Stimulated activated CD4-positive, alpha-beta T cell treated with anti-CD3 and anti-CD28 coated beads, Interleukin-15, amount 100 ng/mL, for 24 hours (primary cell): ENCODE results near the gene DLX1.

Source experiments
- DNase-seq: peaks from one replicate; pipeline ENCODE4 v3.0.0-alpha.2; 2020

Gene DLX1

DNA sequence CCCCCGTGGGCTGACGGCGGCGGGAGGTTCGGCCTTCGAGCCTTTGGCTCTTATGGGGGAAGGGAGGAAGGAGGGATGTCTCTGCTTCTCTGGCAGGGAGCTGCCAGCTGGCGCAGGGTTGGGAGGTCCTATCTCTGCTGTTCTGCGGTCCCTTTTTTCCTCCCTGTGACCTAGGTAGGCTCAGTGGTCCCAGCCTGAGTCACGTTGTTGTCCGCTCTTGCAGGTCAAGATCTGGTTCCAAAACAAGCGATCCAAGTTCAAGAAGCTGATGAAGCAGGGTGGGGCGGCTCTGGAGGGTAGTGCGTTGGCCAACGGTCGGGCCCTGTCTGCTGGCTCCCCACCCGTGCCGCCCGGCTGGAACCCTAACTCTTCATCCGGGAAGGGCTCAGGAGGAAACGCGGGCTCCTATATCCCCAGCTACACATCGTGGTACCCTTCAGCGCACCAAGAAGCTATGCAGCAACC lies 2.5 kb downstream of the DLX1 start:
- DNase-seq, result no peak

DNA sequence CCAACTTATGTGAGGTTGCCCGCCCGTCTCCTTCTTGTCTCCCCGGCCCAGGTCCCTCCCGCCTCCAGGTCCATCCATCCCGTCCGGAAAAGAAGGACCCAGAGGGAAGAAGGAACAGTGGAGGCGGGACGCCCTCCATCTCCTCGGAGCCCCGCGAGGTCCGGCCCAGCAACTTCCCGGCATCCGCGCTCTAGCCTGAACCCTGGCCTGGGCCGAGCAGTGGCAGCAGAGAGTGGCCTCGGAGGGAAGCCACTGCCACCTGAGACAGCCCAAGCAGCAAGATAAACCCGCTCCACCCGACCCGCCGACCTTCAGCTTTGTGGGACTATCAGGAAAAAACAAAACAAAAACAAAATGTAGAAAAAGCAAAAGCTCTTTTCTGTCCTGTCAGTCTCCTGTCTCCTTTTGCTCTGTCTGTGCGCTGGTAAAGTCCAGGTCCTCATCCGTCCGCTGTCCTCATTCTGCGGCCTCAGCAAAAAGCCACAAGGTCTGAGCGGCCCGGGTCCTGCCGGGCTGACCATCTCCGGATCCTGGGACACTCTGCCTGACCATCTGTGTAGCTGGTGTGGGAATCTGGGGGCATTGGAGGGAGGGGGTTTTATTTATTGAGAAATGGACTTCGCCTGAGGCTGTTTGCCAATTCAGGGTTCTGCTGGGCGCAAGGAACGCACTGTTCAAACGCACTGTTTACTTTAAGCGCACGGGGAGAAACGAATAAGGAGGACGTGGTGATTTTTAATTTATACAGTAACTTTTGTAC lies 3.1 kb downstream of the DLX1 start:
- DNase-seq, result peak; percentile 12

- no peak for DNase-seq
Measured at GRCh38 chr2:172089005-172089504, 3.7 kb downstream of the DLX1 start.

- DNase-seq, result no peak
Measured at GRCh38 chr2:172089633-172090032, 4.3 kb downstream of the DLX1 start.

DNA sequence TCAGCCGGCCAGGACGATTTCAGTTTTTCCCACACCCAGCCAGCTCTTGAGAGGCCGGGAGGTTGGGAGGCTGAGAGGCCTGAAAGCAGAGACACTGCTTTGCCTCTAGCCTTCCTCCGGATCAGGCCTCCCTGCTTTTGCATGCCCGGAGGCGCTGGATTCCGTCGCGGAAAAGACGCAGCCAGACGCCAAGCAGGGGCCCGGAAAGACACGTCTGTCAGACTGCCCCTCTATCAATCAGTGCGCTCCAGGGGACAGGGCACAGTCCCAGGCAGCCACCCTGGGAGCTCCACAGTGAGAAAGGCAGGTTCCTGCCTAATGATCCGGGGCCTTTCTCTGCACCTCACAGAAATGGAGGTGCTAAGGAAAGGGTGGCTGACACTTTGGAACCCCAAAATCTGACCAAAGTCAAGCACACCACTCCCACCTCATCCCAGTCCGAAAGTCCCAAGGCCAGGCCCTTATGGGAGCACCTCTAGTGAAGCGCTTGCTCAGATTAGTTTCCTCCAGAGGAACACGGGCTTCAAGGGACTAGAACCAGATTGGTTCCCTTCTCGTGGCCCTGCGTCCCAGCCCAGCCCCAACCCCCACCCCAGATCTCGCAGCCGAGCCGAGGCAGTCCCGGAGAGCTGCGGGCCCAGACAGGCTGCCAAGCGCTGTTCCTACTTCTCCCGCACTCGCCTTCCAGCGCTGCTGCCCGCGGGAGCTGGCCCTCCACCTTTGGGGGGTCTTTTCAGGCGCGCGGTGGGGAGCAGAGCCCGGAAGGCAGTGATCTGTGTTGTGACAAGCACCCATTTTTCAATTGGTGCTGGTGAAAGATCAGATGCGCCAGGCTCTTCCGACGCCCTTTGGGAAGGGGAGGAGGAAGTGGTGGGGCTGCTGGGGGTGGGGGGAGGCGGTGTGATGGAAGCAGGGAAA lies 5.0 kb downstream of the DLX1 start:
- DNase-seq, result peak; percentile 12

DNA sequence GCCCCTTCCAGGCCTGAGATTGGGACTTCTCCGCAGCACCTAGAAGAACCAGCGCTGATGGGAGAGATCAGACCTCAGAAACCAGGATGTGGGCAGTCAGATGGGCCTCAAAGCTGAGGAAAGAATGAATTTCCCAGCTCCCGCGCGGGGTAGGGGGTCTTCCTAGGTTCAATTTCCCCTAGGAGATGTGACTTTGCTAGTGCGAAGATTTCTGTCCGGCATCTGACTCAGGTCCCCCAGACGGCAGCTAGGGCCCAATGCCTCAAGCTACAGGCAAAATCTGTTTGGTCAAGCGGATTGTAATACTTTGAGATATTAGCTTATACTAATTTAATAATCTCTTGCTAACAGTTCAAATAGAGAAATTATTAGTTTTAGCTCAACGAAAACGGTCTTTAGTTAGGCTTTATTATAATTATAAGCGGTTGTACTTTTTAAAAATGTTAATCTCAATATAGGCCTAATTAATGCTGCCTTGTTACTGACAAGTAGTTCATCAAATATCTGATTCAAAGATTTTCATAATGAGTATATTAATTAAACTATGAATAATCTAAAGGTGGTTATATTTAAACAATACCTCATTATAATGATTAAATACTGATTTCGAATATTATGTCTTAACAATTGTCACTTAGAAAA lies 5.8 kb downstream of the DLX1 start:
- DNase-seq, result no peak

- no peak for DNase-seq
Measured at GRCh38 chr2:172091761-172092566, 6.7 kb downstream of the DLX1 start.

- no peak for DNase-seq
Measured at GRCh38 chr2:172092716-172093415, 7.6 kb downstream of the DLX1 start.

DNA sequence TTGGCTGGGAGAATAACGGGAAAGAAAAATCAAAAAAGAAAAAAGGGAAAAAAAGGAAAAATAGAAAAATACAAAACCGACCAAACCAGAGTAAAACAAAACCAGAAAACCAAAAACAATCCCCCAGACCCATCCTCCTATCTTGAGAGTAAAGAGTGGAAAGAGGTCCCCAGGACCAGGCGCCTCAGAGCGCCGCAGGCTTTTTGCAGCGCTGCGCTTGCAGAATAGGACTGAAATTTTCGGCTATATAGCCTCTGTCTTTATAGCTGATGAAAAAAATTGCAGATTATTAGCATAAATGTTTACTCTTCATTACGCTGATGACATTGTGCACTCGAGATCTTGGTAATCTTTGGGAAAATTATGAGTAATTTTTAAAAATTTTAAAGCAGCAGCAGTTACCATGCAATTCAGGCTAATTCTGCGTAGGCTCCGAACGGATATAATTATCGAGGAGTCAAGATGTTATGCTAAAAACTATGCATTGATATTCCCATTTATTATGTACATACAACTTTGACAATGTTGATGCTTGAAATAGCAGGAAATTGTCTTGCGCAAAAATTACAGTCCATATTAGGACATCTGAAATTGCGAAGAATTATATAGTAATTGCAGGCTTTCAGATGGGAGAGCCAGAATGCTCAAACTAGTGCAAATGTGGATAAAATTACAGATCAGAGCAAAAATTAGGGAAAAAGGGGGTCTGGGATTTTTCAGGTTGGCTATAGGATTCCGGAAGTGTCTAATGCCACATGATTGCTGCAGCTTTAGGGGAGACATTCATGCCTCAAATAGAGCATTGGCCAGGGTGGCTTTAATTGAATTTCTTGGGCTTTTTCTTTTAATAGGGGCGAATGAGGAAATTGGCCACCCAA lies 8.3 kb downstream of the DLX1 start:
- no peak for DNase-seq

DNA sequence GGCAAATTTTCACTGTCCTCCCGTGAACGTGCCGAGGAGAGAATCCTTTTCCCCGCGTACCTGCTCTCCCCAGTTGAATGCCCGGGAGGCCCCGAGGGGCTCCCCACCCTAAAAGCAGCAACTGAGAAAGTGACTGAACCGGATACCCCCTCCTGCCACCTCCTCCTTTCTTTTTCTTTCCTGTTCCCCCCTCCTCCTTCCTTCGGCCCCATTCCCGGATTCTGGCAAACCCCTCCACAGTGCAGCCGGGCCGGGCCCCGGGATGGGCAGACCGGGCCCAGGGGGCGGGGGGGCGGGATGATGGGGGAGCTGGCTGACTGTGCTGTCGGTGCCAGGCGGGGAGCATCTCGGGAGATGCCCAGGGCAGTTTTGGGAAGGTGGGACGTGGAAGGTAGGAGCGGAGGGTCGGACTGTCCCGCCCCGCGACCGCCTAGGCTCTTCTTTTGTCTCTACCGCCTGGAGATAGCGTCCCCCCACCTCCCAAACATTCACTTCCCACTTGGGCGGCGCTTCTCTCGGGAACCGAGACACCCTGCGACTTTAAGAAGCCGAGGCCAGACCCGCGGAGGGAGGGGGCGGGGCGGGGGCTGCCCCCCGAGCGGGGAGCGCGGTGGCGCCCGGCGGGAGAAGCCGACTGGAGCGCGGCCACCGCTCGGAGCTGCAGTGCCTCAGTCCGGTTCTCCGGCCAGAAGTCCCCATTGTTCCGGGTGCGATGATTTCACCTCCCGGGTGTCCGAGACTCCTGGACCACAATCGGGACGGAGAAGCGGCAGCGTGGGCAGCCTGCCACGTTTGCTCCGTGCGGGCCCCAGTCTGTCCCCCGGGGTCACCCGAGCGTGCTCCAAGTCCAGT lies 9.2 kb downstream of the DLX1 start:
- DNase-seq, result no peak

- peak; percentile 72 for DNase-seq
Measured at GRCh38 chr2:172095146-172095904, 10.0 kb downstream of the DLX1 start.

- DNase-seq, result no peak
Measured at GRCh38 chr2:172095905-172096625, 10.8 kb downstream of the DLX1 start.

- DNase-seq, result peak; percentile 28
Measured at GRCh38 chr2:172096626-172097547, 11.6 kb downstream of the DLX1 start.

DNA sequence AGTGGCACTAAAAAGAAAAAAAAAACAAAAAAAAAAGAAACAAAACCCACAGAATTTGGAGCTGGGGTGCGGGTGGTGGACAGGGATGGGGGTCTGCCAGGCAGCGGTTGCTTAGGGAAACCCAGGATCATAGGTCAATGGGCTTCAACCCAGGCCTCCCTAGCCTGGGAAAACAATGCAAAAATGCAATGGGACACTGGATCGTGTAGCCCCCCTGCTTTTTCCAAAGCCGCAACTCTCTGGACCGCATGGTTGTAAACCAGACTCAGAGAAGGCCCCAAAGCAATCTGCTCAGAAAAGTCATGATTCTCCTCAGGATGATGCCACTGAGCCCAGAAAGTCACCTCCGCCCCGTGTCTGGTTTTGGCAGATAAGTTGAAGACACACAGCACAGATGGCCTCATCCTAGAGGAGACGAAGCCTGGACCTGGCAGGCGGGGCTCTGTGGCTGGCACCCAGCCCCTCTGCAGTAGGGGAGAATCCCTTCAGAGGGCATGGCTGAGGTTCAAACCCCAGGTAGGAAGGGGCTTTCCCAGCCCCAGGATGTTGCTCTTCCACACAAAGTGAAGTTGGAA lies 12.3 kb downstream of the DLX1 start:
- peak; percentile 28 for DNase-seq

DNA sequence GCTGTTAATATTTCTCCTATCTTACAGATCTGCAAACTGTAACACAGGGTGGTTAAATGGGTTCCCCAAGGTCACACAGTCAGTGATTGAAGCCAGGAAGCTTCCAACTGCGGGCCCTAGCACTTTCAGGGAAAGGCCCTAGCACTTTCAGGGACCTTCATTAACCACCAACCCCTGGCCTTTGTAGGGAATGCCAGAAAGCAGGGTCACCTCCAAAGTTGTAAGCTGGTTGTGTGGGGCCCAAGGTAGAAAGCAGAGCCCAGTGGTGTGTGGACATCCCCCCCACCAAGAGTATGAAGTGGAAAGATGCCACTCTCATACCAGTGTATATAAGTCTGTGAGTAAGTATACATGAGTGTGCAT lies 13.0 kb downstream of the DLX1 start:
- no peak for DNase-seq

DNA sequence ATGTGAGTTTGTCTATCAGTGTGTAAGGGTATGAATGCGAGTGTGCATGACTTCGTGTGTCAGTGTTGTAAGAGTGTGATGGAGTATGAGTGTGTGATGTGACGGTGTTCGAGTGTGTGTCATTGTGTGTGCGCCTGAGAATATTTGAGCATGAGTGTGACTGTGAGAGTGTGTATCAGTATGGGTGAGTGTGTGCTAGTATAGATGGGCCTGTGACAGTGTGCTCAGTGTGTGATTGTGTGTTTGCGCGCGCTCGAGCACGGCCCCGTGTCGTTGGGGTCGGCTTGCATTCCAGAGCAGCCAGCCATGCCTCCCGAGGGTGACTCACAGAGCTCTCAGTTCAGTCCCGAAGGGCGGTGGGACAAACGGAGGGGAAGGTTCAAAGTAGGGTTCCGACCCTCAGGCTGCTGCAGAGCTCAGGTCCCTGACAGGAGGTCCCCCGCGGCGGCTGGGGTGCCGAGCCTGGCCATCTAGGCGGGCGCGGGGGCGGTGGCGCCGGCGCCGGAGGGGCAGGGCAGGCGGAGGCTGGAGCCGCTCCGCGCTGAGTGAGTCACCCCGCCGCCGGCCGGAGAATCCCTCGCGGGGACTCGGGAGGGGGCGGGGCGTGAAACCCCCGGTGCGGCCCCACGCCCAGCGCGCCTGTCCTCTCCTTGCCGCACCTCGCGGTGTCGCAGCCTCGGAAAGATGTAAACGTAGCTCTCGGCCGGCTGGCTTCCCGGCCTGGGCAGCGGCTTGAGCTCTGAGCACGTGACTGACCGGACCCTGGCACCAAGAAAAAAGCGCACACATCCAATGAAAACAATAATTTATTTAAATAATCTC lies 13.6 kb downstream of the DLX1 start:
- DNase-seq, result peak; percentile 68
